Fibroblast of skin of back (primary cell): ENCODE data around the gene TRIM71.
"Not testable (repeated sequence)": the region's sequence is repeated elsewhere in the genome, so short reads cannot be mapped to it uniquely, and the experiment has no call there.

Experiments
- DNase-seq: peaks from one replicate; pipeline ENCODE4 v3.0.0-alpha.2; 2013

Gene TRIM71

GRCh38 chr3:32892625-32893598 lies 75.1 kb downstream of the TRIM71 start:
- no peak for DNase-seq

- no peak for DNase-seq
These were observed 77.2 kb downstream of the TRIM71 start for GRCh38 chr3:32894977-32895376.

GRCh38 chr3:32895701-32896100 lies 77.9 kb downstream of the TRIM71 start:
- DNase-seq = no peak

- no peak for DNase-seq
These were observed 78.3 kb downstream of the TRIM71 start for GRCh38 chr3:32896143-32896542.

- no peak for DNase-seq
These were observed 79.3 kb downstream of the TRIM71 start for GRCh38 chr3:32897001-32897601.

- DNase-seq = no peak
These were observed 80.3 kb downstream of the TRIM71 start for GRCh38 chr3:32897981-32898623.

GRCh38 chr3:32899265-32899664 lies 81.5 kb downstream of the TRIM71 start:
- DNase-seq = no peak

GRCh38 chr3:32901005-32901932 lies 83.5 kb downstream of the TRIM71 start:
- DNase-seq = no peak

GRCh38 chr3:32902887-32903371 lies 85.1 kb downstream of the TRIM71 start:
- not testable (repeated sequence) for DNase-seq

GRCh38 chr3:32903953-32904352 lies 86.2 kb downstream of the TRIM71 start:
- DNase-seq = no peak

GRCh38 chr3:32909999-32910398 lies 92.2 kb downstream of the TRIM71 start:
- no peak for DNase-seq

- no peak for DNase-seq
These were observed 93.2 kb downstream of the TRIM71 start for GRCh38 chr3:32910954-32911353.

GRCh38 chr3:32912046-32912445 lies 94.2 kb downstream of the TRIM71 start:
- DNase-seq = no peak

- peak; percentile 3 for DNase-seq
These were observed 96.1 kb downstream of the TRIM71 start for GRCh38 chr3:32913790-32914446.

GRCh38 chr3:32919920-32920319 lies 102.1 kb downstream of the TRIM71 start:
- DNase-seq = no peak

- no peak for DNase-seq
These were observed 104.3 kb downstream of the TRIM71 start for GRCh38 chr3:32922078-32922477.

GRCh38 chr3:32930161-32930560 lies 112.4 kb downstream of the TRIM71 start:
- no peak for DNase-seq

- not testable (repeated sequence) for DNase-seq
These were observed 113.5 kb downstream of the TRIM71 start for GRCh38 chr3:32931273-32931672.

GRCh38 chr3:32934150-32934742 lies 116.4 kb downstream of the TRIM71 start:
- peak; percentile 11 for DNase-seq

GRCh38 chr3:32937331-32937730 lies 119.5 kb downstream of the TRIM71 start:
- peak; percentile 15 for DNase-seq
